HL-60 (cell line): ENCODE measurements around the gene CLSTN2.

ENCODE experiments used
- DNase-seq, 2 experiments: peaks; one replicate each; pipeline ENCODE4 v3.0.0-alpha.2; 2010 to 2020; ENCODE audit warnings: low read depth in 1 of 2, low spot score in 1 of 2
- H3K27ac ChIP-seq: fragments of 250-450 bp; sonication (Bioruptor Pico); replicated peaks from 2 replicates; pipeline ENCODE4 v1.5.1; 2020; ENCODE audit warnings: mild to moderate bottlenecking, moderate library complexity
- H3K27me3 ChIP-seq: fragments of 250-450 bp; sonication (Bioruptor Pico); 2 replicates; pipeline ENCODE4 v1.5.1; 2021; ENCODE audit warnings: mild to moderate bottlenecking, moderate library complexity; ENCODE audit not compliant: insufficient read depth, poor library complexity, severe bottlenecking
- H3K4me3 ChIP-seq: replicated peaks from 2 replicates; pipeline ENCODE4 v1.5.1; 2011; ENCODE audit warnings: mild to moderate bottlenecking, control low read depth, low read length; ENCODE audit not compliant: insufficient read depth
- CTCF ChIP-seq: IDR thresholded peaks from one replicate; pipeline ENCODE4 v1.5.1; 2011; ENCODE audit warnings: low read length, control low read depth, inconsistent platforms; ENCODE audit not compliant: insufficient read depth
- GABPA ChIP-seq: IDR thresholded peaks from 2 replicates; pipeline ENCODE4 v1.6.1; 2012; ENCODE audit warnings: low read depth
- POLR2AphosphoS5 ChIP-seq: IDR thresholded peaks from 2 replicates; pipeline ENCODE4 v1.6.1; 2012; ENCODE audit warnings: low read depth
- REST ChIP-seq: IDR thresholded peaks from 2 replicates; pipeline ENCODE4 v1.6.1; 2012; ENCODE audit warnings: low read depth; ENCODE audit not compliant: insufficient replicate concordance
- SPI1 ChIP-seq: IDR thresholded peaks from 2 replicates; pipeline ENCODE4 v1.6.1; 2012; ENCODE audit warnings: low read depth, mild to moderate bottlenecking, borderline replicate concordance

CLSTN2 gene

GRCh38 chr3:140441006-140441405, 506.0 kb downstream of the CLSTN2 start:
- no peak for TF ChIP-seq CTCF
- no peak for TF ChIP-seq POLR2AphosphoS5
- no peak for TF ChIP-seq GABPA
- no peak for TF ChIP-seq SPI1
- DNase-seq: no peak
- no peak overlapping the region for H3K27ac ChIP-seq
- H3K4me3 ChIP-seq: no peak overlapping the region
- no peaks in the 10 kb centered on the region for H3K27me3 ChIP-seq

GRCh38 chr3:140442621-140443020, 507.6 kb downstream of the CLSTN2 start:
- H3K4me3 ChIP-seq: no peak overlapping the region
- no peaks in the 10 kb centered on the region for H3K27me3 ChIP-seq
- no peak for DNase-seq
- no peak for TF ChIP-seq GABPA
- no peak for TF ChIP-seq REST
- no peak for TF ChIP-seq CTCF
- no peak overlapping the region for H3K27ac ChIP-seq

GRCh38 chr3:140443073-140443472, 508.1 kb downstream of the CLSTN2 start:
- Histone ChIP-seq H3K27me3 (no peaks in the 10 kb centered on the region), H3K27ac (no peak overlapping the region), H3K4me3 (no peak overlapping the region)
- no peak for TF ChIP-seq POLR2AphosphoS5
- TF ChIP-seq REST: no peak
- no peak for TF ChIP-seq GABPA
- TF ChIP-seq CTCF: no peak
- no peak for TF ChIP-seq SPI1
- DNase-seq: no peak

- TF ChIP-seq GABPA (no peak), CTCF (no peak), REST (no peak), SPI1 (no peak), POLR2AphosphoS5 (no peak)
- no peak for DNase-seq
- no peaks in the 10 kb centered on the region for H3K27me3 ChIP-seq
- no peak overlapping the region for H3K4me3 ChIP-seq
- no peak overlapping the region for H3K27ac ChIP-seq
Measured at GRCh38 chr3:140443806-140444205, 508.8 kb downstream of the CLSTN2 start.
